NCI-H345 treated with DMSO at 0.1 percent for 48 hours (cell line): Measurements from ENCODE around the gene C16orf82.

Source experiments
- DNase-seq: peaks from one replicate; lab custom pipeline; 2025; ENCODE audit not compliant: unreplicated experiment; lab: John Stamatoyannopoulos, UW

Gene C16orf82

DNA sequence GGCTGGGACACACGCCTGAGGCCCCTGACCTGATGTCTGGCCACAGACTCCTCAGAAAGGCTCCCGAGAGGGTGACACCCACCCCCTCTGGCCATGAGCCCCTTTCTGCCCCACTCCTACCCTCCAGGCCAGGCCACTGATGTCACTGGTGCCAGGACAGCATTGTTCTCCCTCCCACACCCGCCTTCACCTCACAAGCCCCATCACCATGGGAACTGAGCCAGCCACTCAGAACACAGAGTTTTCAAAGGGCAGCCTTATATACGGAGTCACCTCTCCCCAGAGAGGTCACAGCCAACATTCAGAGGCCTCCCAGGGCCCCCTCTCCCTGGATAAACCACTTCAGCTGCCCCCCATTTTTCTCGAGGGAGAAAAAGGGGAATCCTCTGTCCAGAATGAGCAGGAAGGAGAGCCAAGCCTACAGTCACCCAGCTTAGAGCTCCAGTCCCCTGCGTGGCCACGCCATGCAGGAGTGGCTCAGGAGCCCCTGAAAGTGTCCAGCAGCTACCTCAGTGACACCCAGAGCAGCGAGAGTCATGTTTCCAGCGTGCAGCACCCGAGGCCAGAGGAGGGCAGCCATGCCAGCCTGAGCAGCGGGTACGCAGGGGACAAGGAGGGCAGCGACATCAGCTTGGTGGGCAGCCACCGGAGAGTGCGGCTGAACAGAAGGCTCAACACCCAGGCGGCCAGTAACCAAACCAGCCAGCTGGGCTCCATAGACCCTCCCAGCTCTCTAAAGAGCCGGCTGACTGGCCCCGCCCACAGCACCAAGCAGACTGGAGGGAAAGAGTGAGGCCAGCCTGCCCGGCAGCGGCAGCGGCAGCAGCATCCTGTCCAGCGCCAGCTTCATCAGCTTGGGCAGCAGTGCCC is at the start of gene C16orf82:
Gene C16orf82 (plus strand): TSS at position 260 of the 870 bp plus-strand sequence.
- DNase-seq, result no peak

DNA sequence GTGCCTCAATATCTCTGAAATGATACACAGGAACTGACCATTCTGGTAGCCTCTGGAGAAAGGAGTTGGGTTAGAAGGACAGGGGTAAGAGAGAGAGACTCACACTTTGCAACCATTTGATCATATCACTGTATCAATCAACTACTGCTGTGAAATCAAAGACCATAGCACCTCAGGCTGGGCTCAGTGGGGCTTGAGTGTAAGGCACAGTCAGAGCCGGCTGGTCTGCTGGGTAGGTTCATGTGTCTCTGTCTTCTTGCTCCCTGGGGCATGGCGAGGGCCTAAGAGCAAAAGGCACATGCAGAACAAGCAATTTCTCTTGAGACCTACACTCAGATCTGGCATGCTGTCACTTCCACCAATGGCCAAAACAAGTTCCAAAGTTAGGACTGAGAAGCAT is 46.7 kb upstream of the C16orf82 start:
- no peak for DNase-seq

DNA sequence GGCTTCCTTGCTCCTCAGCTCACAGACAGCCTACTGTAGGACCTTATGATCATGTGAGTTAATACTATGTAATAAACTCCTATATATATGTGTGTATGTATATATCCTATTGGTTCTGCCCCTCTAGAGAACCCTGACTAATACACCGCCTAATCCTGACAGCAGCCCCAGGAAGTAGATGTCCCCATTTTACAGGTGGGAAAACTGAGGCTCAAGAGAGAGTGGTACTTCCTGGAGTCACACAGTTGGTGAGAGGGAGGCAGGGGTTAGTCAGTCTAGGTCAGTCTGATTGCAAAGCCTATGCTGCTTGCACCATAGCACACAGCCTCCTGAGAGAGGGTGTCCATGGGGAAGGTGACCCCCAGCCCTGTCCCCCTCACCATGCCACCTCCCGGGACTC is 42.7 kb upstream of the C16orf82 start:
- DNase-seq, result no peak

DNA sequence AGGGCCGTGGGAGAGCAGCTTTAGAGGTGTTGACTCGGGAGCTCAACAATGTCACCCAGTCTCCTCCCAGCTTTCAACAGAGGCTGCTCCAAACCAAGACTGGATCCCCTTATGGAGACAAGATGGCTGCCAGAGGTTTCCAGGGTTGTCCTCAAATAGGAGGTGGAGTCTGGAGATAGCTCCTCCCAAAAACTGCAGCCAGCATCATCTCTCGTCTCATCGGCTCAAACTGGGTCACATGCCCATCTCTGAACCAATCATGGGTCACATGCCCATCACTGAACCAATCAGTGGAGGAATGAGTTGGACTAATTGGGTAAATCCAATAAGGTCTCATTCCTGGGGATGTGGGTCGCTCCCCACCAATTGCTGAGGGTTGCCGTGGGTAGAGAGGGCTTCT is 41.1 kb upstream of the C16orf82 start:
- no peak for DNase-seq

DNA sequence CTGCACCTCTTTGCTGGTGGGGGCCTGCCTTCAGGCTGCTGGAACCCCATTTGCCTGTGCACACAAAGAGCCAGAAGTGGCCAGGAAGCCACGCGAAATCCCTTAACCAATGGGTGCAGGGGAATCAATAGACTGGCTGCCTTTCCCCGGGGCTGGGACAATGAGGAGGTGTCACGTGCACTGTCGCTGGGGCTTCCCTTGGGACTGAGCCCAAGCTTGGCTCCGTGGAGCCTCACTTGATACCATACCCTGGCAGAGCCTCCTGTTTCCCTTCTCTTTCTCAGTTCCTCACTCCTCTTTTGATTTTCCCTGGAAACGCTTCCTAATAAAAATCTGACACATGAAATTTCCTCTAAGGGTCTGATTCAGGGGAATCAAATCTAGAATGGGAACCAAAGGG is 38.8 kb upstream of the C16orf82 start:
- no peak for DNase-seq

DNA sequence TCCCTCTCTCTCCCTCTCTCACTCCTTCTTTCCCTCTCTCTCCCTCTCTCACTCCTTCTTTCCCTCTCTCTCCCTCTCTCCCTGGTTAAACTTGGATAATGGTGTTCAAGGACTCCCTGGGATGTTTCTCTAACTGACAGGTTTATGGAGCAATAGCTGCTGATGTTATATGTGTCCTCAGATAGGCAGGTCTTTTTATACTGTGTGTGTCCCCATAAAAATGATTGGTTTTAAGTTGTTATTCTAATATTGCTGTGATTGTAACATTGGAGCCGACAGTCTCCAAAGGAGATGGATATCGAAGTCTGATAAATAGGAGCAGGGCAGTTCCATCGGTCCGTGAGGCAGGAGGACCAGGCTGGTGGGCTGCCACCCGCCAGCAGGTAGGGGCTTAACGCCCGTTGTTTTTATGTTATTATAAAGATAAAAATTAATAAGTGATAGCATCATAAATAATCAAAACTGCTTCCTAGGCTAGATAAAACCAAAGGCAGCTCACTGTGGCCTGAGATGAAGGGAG is 38.1 kb upstream of the C16orf82 start:
- DNase-seq, result no peak

DNA sequence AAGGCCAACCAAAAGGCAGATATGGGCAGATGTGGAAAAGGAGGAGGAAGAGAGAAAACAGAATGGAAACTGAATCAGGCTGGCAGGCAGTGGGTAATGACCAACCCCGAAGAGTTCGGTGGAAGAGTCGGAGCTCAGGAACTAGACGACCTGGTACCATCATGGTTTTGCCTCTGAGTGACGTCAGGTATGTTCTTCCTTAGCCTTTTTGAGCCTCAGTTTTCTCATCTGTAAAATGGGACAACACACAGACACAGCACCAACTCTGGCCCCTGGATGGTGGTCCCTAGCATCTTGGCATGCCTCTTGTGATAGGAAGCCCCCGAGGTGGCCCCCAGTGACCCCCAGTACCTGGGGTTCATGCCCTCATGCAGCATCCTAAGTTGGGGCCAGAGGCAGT is 37.2 kb upstream of the C16orf82 start:
- DNase-seq, result no peak

DNA sequence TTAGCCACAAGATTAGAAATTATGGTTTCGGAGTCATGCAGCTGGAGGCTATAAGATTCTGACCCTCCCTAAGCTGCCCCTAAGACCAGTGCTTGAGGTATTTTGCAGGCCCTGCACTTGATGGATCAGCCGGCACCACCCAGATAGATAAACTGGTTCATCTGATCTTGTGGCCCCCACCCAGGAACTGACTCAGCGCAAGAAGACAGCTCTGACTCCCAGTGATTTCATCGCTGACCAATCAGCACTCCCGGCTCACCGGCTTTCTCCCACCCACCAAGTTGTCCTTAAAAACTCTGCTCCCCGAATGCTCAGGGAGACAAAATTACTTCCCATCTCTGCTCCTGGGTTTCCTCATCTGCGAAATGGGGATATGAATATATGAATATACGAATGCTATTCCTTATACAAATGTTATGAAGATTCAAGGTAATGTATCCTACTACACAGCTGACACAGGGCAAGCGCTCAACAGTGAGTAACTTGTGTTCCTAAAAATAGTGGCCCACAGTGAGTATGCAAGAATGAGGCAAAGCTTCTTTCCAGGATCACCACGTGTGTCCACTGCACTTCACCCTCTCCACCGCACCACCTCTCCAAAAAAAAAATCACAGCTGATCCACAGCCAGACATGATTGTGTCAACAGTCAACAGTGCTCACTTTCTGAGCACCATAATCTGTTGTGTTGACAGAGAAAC is 33.3 kb upstream of the C16orf82 start:
- DNase-seq, result no peak

DNA sequence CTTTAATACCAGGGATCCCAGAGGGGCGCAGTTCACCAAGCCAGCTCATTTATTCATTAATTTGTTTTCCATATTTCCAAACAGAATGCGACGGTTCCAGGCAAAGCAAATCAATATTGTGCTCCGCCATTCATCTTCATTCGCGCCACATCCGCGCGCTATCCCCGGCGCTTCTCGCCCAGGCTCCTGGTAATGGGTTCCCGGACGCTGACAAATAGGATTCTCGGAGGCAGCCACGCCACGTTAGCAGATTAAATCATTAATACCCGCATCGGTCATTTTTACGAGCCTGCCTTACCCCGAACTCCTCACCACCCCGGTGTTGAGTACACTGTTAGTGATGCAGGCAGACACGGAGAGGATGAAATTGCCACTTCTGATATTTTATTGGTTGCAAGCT is 26.0 kb upstream of the C16orf82 start:
- DNase-seq, result no peak

DNA sequence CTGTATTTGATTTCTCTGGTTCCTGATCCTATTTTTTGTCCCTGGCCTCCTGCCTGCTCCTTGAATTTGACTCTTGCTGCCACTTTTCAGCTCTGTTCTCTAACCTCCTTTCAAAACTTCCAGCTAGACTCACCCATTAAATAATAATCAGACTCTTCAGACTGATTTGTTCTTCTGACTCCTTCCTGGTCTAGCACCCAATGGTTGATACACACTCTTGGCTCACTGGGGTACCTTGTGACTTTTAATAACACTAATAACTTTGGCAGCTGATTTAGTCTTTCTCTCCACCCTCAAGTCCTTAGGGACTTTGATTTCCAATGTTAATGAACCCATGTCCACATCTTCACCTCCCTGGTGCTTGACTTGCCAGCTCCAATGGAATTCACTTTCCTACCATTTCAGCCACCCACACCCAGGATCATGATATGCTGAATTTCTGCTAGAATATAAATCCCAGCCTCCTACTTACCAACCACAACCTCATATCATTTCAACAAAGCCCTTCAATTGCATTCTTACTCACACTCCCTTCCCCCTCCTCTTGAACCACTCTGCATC is 19.7 kb upstream of the C16orf82 start:
- no peak for DNase-seq

DNA sequence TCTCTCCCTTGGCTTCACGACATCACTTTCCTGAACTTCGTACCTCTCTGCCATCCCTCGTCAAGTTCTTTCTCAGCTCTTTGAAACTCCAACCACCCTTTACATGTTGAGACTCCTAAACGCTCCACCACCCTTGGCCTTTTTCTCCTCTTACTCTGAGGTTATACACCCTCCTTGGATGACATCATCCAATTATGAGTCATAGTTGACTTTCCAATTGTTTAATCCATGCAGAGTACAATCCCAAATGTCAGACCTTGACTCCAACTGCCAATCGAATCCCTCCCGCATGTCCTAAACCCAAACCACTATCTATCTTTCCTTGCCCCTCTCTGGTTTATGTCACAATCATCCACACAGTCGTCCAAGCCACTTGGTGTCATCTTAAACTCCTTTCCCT is 18.4 kb upstream of the C16orf82 start:
- DNase-seq, result no peak

DNA sequence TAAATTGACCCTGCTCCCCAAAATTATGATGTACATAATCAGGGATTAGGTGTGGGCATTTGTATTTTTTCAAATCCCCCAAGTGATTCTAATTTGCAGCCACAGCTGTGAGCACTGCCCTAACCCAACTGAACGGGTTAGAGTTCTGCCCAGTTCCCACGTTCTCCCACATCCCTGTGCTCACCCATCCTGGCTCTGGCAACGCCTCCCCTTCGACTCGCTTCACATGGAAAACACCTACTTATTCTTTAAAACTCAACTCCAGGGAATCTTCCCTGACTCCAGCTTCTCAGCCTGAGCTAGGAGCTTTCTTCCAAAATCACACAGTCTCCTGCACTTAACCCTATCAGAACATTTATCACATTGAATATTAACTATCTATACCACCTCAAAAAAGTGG is 17.6 kb upstream of the C16orf82 start:
- no peak for DNase-seq

DNA sequence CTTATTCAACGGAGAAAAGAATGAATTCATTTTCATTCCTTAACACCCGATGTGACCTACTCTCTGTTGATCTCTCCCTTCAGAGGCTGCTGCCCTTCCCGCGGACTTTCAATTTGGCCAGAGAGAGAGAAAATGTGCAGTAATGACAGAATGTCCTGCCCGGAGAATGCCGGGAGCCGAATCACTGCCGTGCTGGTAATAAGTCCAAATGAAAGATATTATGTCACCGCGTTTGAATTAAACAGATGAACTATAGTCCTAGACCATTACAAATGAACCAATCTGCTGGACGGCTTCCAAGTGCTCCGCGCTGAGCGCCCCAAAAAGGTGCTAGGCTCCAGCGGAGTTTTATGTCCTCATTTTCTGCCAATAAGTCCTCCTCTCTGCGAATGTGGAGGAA is 14.7 kb upstream of the C16orf82 start:
- DNase-seq, result no peak

DNA sequence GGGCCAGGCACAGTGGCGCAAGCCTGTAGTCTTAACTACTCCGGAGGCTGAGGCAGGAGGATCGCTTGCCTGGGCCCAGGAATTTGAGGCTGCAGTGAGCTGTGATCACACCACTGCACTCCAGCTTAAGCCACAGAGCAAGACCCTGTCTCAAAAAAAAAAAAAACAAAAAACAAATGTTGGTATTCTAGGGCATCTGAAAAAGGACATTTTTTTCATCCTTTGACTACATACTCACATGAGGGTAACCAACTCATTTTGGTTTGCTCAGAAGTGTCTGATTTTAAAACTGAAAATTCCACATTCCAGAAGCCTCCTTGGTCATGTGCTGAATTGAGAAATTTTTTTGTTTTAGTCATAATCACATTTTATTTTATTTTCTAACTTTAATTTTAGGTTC is 12.7 kb upstream of the C16orf82 start:
- no peak for DNase-seq

DNA sequence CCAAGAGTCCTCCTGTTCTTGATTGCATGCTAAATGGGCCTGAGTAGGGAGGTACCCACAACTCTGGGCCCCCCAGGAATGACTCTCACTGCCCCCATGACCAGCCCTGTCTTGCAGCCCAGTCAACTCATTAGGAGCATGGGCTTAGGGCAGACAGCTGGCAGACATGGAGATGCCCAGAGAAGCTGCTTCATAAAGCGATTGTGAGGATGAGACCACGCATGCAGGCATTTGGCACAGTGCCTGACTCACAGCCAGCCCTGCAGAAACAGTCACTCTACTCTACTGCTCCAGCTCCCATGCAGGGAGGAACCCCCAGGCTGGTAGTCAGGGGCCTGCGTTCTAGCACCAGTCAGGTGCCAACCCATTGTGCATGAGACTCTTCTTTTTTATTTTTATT is 8.4 kb upstream of the C16orf82 start:
- no peak for DNase-seq

DNA sequence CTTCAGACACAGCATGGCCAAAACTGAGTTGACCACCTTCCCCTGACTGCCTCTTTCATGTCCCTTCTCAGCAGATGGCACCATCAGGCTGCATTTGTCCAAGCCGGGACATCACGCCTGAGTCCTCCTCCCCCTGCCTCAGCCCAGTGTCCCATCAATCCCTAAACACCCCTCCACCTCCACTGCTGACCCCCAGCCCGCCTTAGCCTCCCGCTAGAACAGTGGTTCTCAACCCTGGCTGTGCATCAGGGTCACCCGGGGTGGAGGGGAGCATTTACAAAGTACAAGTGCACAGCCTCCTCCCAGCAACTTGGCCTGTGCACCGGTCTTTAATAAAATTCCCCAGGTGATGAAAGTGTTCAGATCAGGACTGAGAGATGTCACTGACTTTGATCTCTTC is 4.0 kb downstream of the C16orf82 start:
- no peak for DNase-seq

DNA sequence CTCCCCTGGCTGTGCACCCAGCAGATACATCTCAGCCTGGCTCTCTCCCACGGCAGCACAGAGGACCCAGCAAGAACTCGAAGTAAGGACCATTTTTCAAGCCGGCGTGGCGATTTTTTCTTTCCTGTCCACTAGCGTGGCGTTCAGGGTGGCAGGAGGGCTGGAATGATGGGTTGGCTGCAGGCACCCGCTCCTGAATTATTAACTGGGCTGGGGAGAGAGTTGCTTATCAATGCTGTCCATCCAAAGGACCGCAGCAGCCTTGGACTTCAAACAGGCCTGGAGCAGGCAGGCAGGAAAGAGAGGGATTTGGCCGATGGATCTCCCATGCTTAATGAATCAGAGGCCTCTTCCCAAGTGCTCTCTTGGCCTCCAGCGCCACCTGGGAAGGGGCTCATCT is 7.0 kb downstream of the C16orf82 start:
- no peak for DNase-seq

DNA sequence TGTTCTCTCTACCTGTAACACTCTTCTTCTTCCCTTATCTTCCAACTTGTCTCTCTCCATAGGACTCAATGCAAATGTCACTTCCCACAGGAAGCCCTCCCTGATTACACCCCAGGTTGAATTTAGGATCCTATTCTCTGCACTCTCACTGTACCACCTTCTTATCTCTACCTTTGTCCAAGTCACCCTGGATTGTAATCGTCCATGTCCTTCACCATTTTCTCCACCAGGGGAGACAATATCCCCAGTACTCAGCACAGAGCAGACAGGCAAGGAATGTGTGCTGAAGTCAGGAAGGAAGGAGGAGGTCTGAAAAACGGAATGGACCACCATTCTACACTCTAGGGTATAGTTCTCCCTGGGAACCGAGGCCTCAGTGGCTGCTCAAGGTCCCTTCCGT is 14.2 kb downstream of the C16orf82 start:
- no peak for DNase-seq

DNA sequence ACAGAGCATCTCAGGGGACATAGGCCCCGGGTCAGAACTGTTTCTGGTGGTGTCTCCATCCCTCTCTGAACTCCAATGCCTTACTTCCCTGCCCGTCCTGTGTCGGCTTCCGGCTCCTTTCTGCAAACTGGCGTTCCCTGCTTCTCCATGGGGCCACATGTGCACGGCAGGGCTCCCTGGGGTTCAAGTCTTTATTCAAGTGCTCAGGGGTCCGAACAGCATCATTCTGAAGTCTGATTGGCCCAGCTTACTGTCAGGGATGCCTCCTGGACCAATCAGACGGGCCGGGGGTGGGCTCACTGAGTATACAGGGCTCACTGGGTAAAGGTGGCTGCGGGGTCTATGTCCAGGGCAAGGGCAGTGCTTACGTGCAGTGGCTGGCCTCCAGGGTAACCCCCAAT is 17.1 kb downstream of the C16orf82 start:
- DNase-seq, result no peak

DNA sequence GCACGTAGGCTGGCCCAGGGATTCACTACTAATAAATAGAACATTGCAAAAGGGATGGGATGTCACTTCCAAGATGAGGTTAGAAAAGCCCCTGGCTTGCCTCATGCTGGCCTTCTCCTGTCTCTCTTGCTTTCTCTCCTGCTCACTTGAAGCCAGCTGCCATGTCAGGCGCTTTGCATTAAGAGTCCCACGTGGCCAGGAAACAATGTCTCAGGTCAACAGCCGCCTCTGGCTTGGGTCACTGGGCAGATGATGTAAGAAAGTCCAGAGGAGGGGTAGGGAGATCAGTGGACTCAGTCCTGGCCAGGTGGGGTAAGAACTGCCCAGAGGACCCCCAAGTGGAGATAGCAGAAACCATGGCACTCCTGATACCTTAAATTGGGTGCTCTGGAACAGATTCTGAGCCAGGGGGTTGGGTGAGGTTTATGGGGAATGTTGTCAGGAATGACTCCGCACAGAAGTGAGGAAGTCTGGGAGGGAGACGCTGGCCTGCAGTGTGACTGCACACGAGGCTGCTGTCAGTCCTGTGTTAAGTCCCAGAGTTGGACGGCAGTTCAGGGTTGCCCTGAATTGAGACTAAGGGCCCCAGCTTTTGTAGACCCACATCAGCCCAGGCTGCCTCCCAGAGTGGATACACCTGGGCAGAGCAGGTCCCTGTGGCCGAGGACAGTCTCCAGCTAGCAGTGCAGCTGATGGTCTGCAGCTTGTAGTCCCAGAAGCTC is 17.7 kb downstream of the C16orf82 start:
- no peak for DNase-seq

DNA sequence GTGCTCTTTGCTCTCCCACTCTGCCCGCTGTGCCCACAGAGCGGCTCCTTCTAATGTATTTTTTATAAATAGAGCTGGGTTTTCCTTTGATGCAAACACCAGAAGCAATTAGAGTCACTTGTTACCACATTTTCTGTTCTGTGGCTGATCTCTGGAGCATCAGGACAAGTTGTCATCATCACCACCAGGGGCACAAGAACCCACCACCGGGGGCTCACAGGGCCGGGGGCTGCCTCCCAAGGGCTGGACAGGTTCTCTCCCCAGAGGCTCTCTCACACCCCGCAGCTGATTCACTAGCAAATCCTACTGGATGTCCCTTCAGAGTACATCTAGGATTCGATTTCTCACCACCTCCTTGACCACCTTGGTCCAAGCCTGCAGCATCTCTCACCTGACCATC is 18.5 kb downstream of the C16orf82 start:
- no peak for DNase-seq
